Uterine smooth muscle cell (primary cell): ENCODE data around the gene ACBD6. TPM values are rescaled to one million over a fixed set of nuclear protein-coding genes. Genes with fewer than 3 reads are reported as not detected.

Source experiments
- total RNA-seq: library from RNA; depleted of rRNA; stranded (reverse); fragments of >200 nt; gene quantifications from 2 replicates; pipeline ENCODE4 v1.2.3, GENCODE V29; 2014

The ACBD6 gene, protein sequence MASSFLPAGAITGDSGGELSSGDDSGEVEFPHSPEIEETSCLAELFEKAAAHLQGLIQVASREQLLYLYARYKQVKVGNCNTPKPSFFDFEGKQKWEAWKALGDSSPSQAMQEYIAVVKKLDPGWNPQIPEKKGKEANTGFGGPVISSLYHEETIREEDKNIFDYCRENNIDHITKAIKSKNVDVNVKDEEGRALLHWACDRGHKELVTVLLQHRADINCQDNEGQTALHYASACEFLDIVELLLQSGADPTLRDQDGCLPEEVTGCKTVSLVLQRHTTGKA
- total RNA-seq, result 76.0 and 84.8 TPM in 2 replicates

DNA sequence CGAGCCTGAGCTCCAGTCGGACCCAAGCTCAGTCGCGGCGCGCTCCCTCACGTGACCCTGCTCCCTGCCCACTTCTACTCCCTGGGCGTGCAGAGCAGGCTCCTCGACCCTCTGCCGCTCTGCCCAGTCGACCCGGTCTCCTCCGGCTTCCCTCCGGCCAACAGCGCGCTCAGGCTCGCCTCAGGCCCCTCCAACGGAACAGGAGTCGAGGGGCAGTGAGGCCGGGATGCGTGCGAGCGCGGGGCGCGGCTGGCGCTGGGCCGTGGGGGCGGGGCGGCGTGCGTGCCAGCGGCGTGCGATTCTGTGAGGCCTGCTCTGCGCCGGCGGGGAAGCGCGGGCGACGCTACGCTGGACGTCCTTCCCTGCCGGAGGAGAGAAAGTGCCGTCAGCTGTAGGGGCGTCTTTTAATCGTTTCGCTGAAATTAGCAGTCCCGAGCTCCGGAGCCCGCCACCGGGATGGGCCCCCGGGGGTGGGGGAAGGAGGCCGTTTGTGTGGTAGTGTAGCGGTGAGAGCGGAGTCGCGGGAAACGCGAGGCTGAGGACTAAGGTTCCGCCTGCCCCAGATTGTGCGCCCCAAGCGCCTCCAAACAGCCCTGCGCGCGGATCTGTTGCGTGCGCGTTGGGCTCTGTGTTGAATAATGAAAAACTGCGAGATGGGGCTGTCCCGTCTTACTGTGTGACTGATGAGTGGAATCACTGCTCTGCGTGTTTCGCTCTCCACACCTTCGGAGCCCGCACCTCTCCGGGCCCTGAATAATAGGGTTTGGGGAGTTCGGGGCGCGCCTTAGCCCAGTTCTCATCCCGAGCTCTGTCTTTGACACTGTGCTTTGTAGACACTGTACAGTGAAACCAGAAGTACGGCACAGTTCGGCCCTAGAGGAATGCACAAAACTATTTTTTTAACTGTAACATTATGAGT is at the start of gene ACBD6:
Gene ACBD6 (minus strand): TSS at position 217 of the 919 bp plus-strand sequence. CDS start 311 bp downstream, outside the sequence.

Other genes starting within 250 kb of the ACBD6 start
- gene OVAAL, start 56.4 kb upstream of the ACBD6 start, total RNA-seq, result not detected in 2 replicates
- 14.9 and 17.8 TPM in 2 replicates for gene XPR1, start 129.4 kb upstream of the ACBD6 start, total RNA-seq